Left ventricle myocardium superior (tissue), 1 donor: ENCODE measurements around the gene CDCP2. TPM values are rescaled to one million over a fixed set of nuclear protein-coding genes. Genes with fewer than 3 reads are reported as not detected.

Experiments
- ATAC-seq: fragments of 200-7000 bp; cut with Tn5 transposase; one replicate; pipeline ENCODE4 v1.9.1; 2020; ENCODE audit warnings: mild to moderate bottlenecking, moderate library complexity
- DNase-seq: peaks from one replicate; pipeline ENCODE4 v3.0.0-alpha.2; 2020
- intact Hi-C: fragments of 100-400 bp; cut with micrococcal nuclease; formaldehyde crosslinking; loops from one replicate; pipeline ENCODE4 v1.11.0; 2022
- long read RNA-seq: library from polyadenylated mRNA; unstranded; transcript quantifications from one replicate; pipeline ENCODE4 v2.0.0, GENCODE V29; 2021
- total RNA-seq: library from RNA; stranded (reverse); fragmentation: NEBNext Ultra II Directional; extraction: Animal tissue kit (Norgen Biotek cat#: 25700); gene quantifications from one replicate; pipeline ENCODE4 v1.2.1, GENCODE V29; 2021
- donor health status: DM: no; HTN: yes; CAD: no; lungs with severe emphysema.

The CDCP2 gene
- total RNA-seq = not detected
- long read RNA-seq = 0 reads

GRCh38 chr1:54152696-54153095, at the start of gene CDCP2:
Gene CDCP2, minus strand, starts transcription at chr1:54153000. Its CDS starts 78 bp downstream, at chr1:54152922.
- no peak for ATAC-seq
- DNase-seq = no peak
- intact Hi-C loops = no loop called here

- no peak for DNase-seq
- intact Hi-C loops = no loop called here
- ATAC-seq = no peak
Observed at GRCh38 chr1:54200519-54200997, 47.8 kb upstream of the CDCP2 start.

- ATAC-seq (peak; percentile 99), DNase-seq (peak; percentile 93)
- intact Hi-C loops = no loop called here
Observed at GRCh38 chr1:54199765-54200518, 47.1 kb upstream of the CDCP2 start, which contains the start of the genes CYB5RL and MRPL37. Gene CYB5RL, minus strand, starts transcription at chr1:54200030. Its CDS starts 4,414 bp downstream, at chr1:54195616. Gene MRPL37, plus strand, starts transcription at chr1:54200167. Its CDS starts 77 bp downstream, at chr1:54200244.

GRCh38 chr1:54199151-54199764, 46.5 kb upstream of the CDCP2 start:
- DNase-seq (no peak), ATAC-seq (no peak)
- intact Hi-C loops = no loop called here

- intact Hi-C loops = no loop called here
- ATAC-seq = no peak
Observed at GRCh38 chr1:54193453-54193852, 40.7 kb upstream of the CDCP2 start.

GRCh38 chr1:54191525-54191924, 38.7 kb upstream of the CDCP2 start:
- ATAC-seq (no peak), DNase-seq (no peak)
- intact Hi-C loops = no loop called here

More at GRCh38 chr1:54193453-54193852, 40.7 kb upstream of the CDCP2 start:
- no peak for DNase-seq

GRCh38 chr1:54190526-54190925, 37.7 kb upstream of the CDCP2 start:
- DNase-seq (no peak), ATAC-seq (no peak)
- intact Hi-C loops = no loop called here

GRCh38 chr1:54188291-54188690, 35.5 kb upstream of the CDCP2 start:
- intact Hi-C loops = no loop called here
- DNase-seq (no peak), ATAC-seq (no peak)

GRCh38 chr1:54186056-54186455, 33.3 kb upstream of the CDCP2 start:
- intact Hi-C loops = no loop called here
- DNase-seq (no peak), ATAC-seq (no peak)

- intact Hi-C loops = no loop called here
Observed at GRCh38 chr1:54180701-54181360, 28.0 kb upstream of the CDCP2 start.

GRCh38 chr1:54178296-54179070, 25.7 kb upstream of the CDCP2 start:
- ATAC-seq (no peak), DNase-seq (no peak)
- intact Hi-C loops = no loop called here

More at GRCh38 chr1:54180701-54181360, 28.0 kb upstream of the CDCP2 start:
- ATAC-seq (no peak), DNase-seq (no peak)

- no peak for DNase-seq
- no peak for ATAC-seq
- intact Hi-C loops = no loop called here
Observed at GRCh38 chr1:54177726-54178125, 24.9 kb upstream of the CDCP2 start.

GRCh38 chr1:54176621-54177327, 24.0 kb upstream of the CDCP2 start:
- ATAC-seq (no peak), DNase-seq (no peak)
- intact Hi-C loops = no loop called here

GRCh38 chr1:54174106-54174505, 21.3 kb upstream of the CDCP2 start:
- intact Hi-C loops = no loop called here
- ATAC-seq (no peak), DNase-seq (no peak)

- no peak for DNase-seq
- intact Hi-C loops = no loop called here
- no peak for ATAC-seq
Observed at GRCh38 chr1:54173681-54174080, 20.9 kb upstream of the CDCP2 start.

- intact Hi-C loops = no loop called here
- ATAC-seq (no peak), DNase-seq (no peak)
Observed at GRCh38 chr1:54172614-54173599, 20.1 kb upstream of the CDCP2 start.

- no peak for ATAC-seq
- intact Hi-C loops = no loop called here
- no peak for DNase-seq
Observed at GRCh38 chr1:54171606-54172005, 18.8 kb upstream of the CDCP2 start.
